Mesendoderm (in vitro differentiated cells): ENCODE results near the gene PCDHGA11.
"Not testable (repeated sequence)": the region's sequence is repeated elsewhere in the genome, so short reads cannot be mapped to it uniquely, and the experiment has no call there.

Experiments
- DNase-seq: peaks from one replicate; pipeline ENCODE4 v3.0.0; 2013
- H2AK5ac ChIP-seq: 2 replicates; pipeline ENCODE4 v1.6.1; 2013; ENCODE audit warnings: low read length, inconsistent platforms
- H2BK120ac ChIP-seq: 2 replicates; pipeline ENCODE4 v1.6.1; 2013; ENCODE audit warnings: low read depth, mild to moderate bottlenecking, low read length, moderate library complexity, mixed read lengths
- H2BK15ac ChIP-seq: replicated peaks from 2 replicates; pipeline ENCODE4 v1.6.1; 2013; ENCODE audit warnings: low read depth, mild to moderate bottlenecking, moderate library complexity
- H2BK5ac ChIP-seq: 2 replicates; pipeline ENCODE4 v1.6.1; 2013; ENCODE audit warnings: low read length, inconsistent platforms
- H3K18ac ChIP-seq: 2 replicates; pipeline ENCODE4 v1.6.1; 2013; ENCODE audit warnings: mild to moderate bottlenecking, low read length, mixed read lengths
- H3K23ac ChIP-seq: one replicate; pipeline ENCODE4 v1.6.1; 2013; ENCODE audit warnings: low read length
- H3K27ac ChIP-seq: 2 replicates; pipeline ENCODE4 v1.5.1; 2013; ENCODE audit warnings: low read depth, mild to moderate bottlenecking, inconsistent platforms, low read length, moderate library complexity
- H3K27me3 ChIP-seq: 2 replicates; pipeline ENCODE4 v1.6.1; 2013; ENCODE audit warnings: low read length, control low read depth, mild to moderate bottlenecking, inconsistent platforms; ENCODE audit not compliant: insufficient read depth, poor library complexity
- H3K36me3 ChIP-seq: 2 replicates; pipeline ENCODE4 v1.6.1; 2013; ENCODE audit warnings: low read length, inconsistent platforms; ENCODE audit not compliant: control insufficient read depth, insufficient read depth
- H3K4ac ChIP-seq: one replicate; pipeline ENCODE4 v1.6.1; 2013; ENCODE audit warnings: low read depth, mild to moderate bottlenecking, low read length, moderate library complexity
- H3K4me1 ChIP-seq: 2 replicates; pipeline ENCODE4 v1.6.1; 2013; ENCODE audit warnings: low read depth, low read length, inconsistent platforms; ENCODE audit not compliant: control insufficient read depth
- H3K4me2 ChIP-seq: 2 replicates; pipeline ENCODE4 v1.6.1; 2013; ENCODE audit warnings: low read length
- H3K4me3 ChIP-seq: 2 replicates; pipeline ENCODE4 v1.5.1; 2013; ENCODE audit warnings: mild to moderate bottlenecking, low read length
- H3K56ac ChIP-seq: one replicate; pipeline ENCODE4 v1.6.1; 2013; ENCODE audit warnings: low read length
- H3K79me1 ChIP-seq: 2 replicates; pipeline ENCODE4 v1.6.1; 2013; ENCODE audit warnings: low read length, inconsistent platforms
- H3K79me2 ChIP-seq: 2 replicates; pipeline ENCODE4 v1.6.1; 2013; ENCODE audit warnings: mild to moderate bottlenecking, low read length; ENCODE audit not compliant: control insufficient read depth, insufficient read depth
- H3K9ac ChIP-seq: 2 replicates; pipeline ENCODE4 v1.6.1; 2013; ENCODE audit warnings: low read length, inconsistent platforms
- H4K5ac ChIP-seq: one replicate; pipeline ENCODE4 v1.6.1; 2013; ENCODE audit warnings: low read length
- H4K8ac ChIP-seq: one replicate; pipeline ENCODE4 v1.6.1; 2013; ENCODE audit warnings: low read depth, mild to moderate bottlenecking, control low read depth, low read length, moderate library complexity
- WGBS: extraction: QIAGEN DNeasy Blood & Tissue Kit; methylation state at CpG from one replicate; pipeline ENCODE4 v1.1.7; 2013; ENCODE audit warnings: low lambda C conversion rate, missing lambda C conversion rate; ENCODE audit not compliant: insufficient coverage; ENCODE audit errors: extremely low coverage; 5-methylcytosine and 5-hydroxymethylcytosine counted together

PCDHGA11 gene

GRCh38 chr5:141389153-141390042, 31.5 kb upstream of the PCDHGA11 start:
- Histone ChIP-seq H2BK5ac (no peak overlapping the region), H4K8ac (no peak overlapping the region), H2BK120ac (no peak overlapping the region), H3K4me3 (no peak overlapping the region), H4K5ac (no peak overlapping the region), H3K79me1 (no peaks in the 10 kb centered on the region), H3K4me1 (no peaks in the 10 kb centered on the region), H3K79me2 (no peaks in the 10 kb centered on the region), H3K23ac (no peak overlapping the region), H3K56ac (no peak overlapping the region), H2BK15ac (no peak overlapping the region), H3K36me3 (no peaks in the 10 kb centered on the region), H3K4me2 (no peak overlapping the region), H3K27ac (no peak overlapping the region), H3K27me3 (no peaks in the 10 kb centered on the region), H3K18ac (no peak overlapping the region), H3K9ac (no peak overlapping the region), H2AK5ac (no peak overlapping the region), H3K4ac (no peak overlapping the region)
- WGBS = no CpG with 5 or more reads among the region's 77 CpGs
- DNase-seq = no peak

- H3K79me1 ChIP-seq = no peaks in the 10 kb centered on the region
- H3K4me3 ChIP-seq = no peak within 1 kb of the TSS
- DNase-seq = no peak
- H3K36me3 ChIP-seq = no peaks in the 10 kb centered on the region
- no peak within 1 kb of the TSS for H3K23ac ChIP-seq
- no peak within 1 kb of the TSS for H4K8ac ChIP-seq
- no peak within 1 kb of the TSS for H2BK5ac ChIP-seq
- H2AK5ac ChIP-seq = no peak within 1 kb of the TSS
- H2BK15ac ChIP-seq = no peak within 1 kb of the TSS
- no peak within 1 kb of the TSS for H3K9ac ChIP-seq
- WGBS = 100% methylated on average over 1 of the region's 38 CpGs
- no peaks in the 10 kb centered on the region for H3K4me1 ChIP-seq
- H3K18ac ChIP-seq = no peak within 1 kb of the TSS
- H4K5ac ChIP-seq = no peak within 1 kb of the TSS
- H3K27ac ChIP-seq = no peak within 1 kb of the TSS
- no peaks in the 10 kb centered on the region for H3K27me3 ChIP-seq
- no peak within 1 kb of the TSS for H3K56ac ChIP-seq
- H3K4me2 ChIP-seq = no peak within 1 kb of the TSS
- no peak within 1 kb of the TSS for H3K4ac ChIP-seq
- H2BK120ac ChIP-seq = no peak within 1 kb of the TSS
- H3K79me2 ChIP-seq = no peaks in the 10 kb centered on the region
These were observed 28.2 kb upstream of the PCDHGA11 start, which contains the start of gene PCDHGA8 for GRCh38 chr5:141392429-141393198. Gene PCDHGA8, plus strand, starts transcription at chr5:141392633. Its CDS starts 181 bp downstream, at chr5:141392814.

- no peak overlapping the region for H3K56ac ChIP-seq
- H3K36me3 ChIP-seq = no peaks in the 10 kb centered on the region
- no peak overlapping the region for H3K9ac ChIP-seq
- H3K4me1 ChIP-seq = no peaks in the 10 kb centered on the region
- H2BK5ac ChIP-seq = no peak overlapping the region
- no peak overlapping the region for H3K4me3 ChIP-seq
- H3K23ac ChIP-seq = no peak overlapping the region
- H3K79me1 ChIP-seq = no peaks in the 10 kb centered on the region
- WGBS = no CpG with 5 or more reads among the region's 21 CpGs
- DNase-seq = no peak
- H3K4ac ChIP-seq = no peak overlapping the region
- no peak overlapping the region for H2BK120ac ChIP-seq
- no peaks in the 10 kb centered on the region for H3K27me3 ChIP-seq
- no peak overlapping the region for H3K18ac ChIP-seq
- H3K79me2 ChIP-seq = no peaks in the 10 kb centered on the region
- H3K27ac ChIP-seq = no peak overlapping the region
- H2BK15ac ChIP-seq = no peak overlapping the region
- no peak overlapping the region for H2AK5ac ChIP-seq
- H3K4me2 ChIP-seq = no peak overlapping the region
- no peak overlapping the region for H4K5ac ChIP-seq
- no peak overlapping the region for H4K8ac ChIP-seq
These were observed 27.6 kb upstream of the PCDHGA11 start for GRCh38 chr5:141393267-141393666.

- not testable (repeated sequence) for H3K79me2 ChIP-seq, H2AK5ac ChIP-seq, H3K18ac ChIP-seq, H3K23ac ChIP-seq, H3K4me1 ChIP-seq, H2BK5ac ChIP-seq, H3K4me2 ChIP-seq, H3K79me1 ChIP-seq, H2BK120ac ChIP-seq, H4K5ac ChIP-seq, H3K56ac ChIP-seq, H3K9ac ChIP-seq, H3K27me3 ChIP-seq, H3K27ac ChIP-seq, H2BK15ac ChIP-seq, H3K4me3 ChIP-seq, H4K8ac ChIP-seq, DNase-seq, H3K36me3 ChIP-seq, H3K4ac ChIP-seq
- no CpG with 5 or more reads among the region's 53 CpGs for WGBS
These were observed 26.3 kb upstream of the PCDHGA11 start for GRCh38 chr5:141394401-141395187.

GRCh38 chr5:141397756-141398551, 22.9 kb upstream of the PCDHGA11 start, which contains the start of gene PCDHGB5:
Gene PCDHGB5, plus strand, starts transcription at chr5:141397947. Its CDS starts 181 bp downstream, at chr5:141398128.
- H2BK15ac ChIP-seq, H3K18ac ChIP-seq, H3K56ac ChIP-seq, H3K4me1 ChIP-seq, H2BK5ac ChIP-seq, H4K8ac ChIP-seq, H3K36me3 ChIP-seq, H3K27me3 ChIP-seq, H3K4ac ChIP-seq, H3K23ac ChIP-seq, H3K79me1 ChIP-seq, H3K79me2 ChIP-seq, H2AK5ac ChIP-seq, H3K27ac ChIP-seq, H2BK120ac ChIP-seq, DNase-seq, H3K4me2 ChIP-seq, H4K5ac ChIP-seq, H3K4me3 ChIP-seq, H3K9ac ChIP-seq: not testable (repeated sequence)
- WGBS = 100% methylated on average over 1 of the region's 43 CpGs
